CD4-positive, alpha-beta T cell (primary cell): ENCODE data around the gene KANSL1. TPM values are rescaled to one million over a fixed set of nuclear protein-coding genes. Genes with fewer than 3 reads are reported as not detected.

ENCODE experiments used
- ATAC-seq: fragments of 200-7000 bp; cut with Tn5 transposase; one replicate; pipeline ENCODE4 v1.10.0; 2022; ENCODE audit warnings: mild to moderate bottlenecking; ENCODE audit not compliant: poor library complexity
- CTCF ChIA-PET: fragments of 350-600 bp; sonication (Branson Sonifier 250); formaldehyde crosslinking; loops from one replicate; lab custom pipeline; 2021; ENCODE audit warnings: antibody characterized with exemption, inconsistent platforms; lab: Charles Lee
- POLR2A ChIA-PET: fragments of 350-600 bp; sonication (Branson Sonifier 250); formaldehyde crosslinking; loops from one replicate; lab custom pipeline; 2021; ENCODE audit warnings: antibody characterized with exemption, inconsistent platforms; lab: Charles Lee
- DNase-seq, 14 experiments: peaks; one replicate each; pipeline ENCODE4 v3.0.0-alpha.2; 2013 to 2020; ENCODE audit warnings: mixed read lengths in 2 of 14
- H3K27ac ChIP-seq, 2 donors: one replicate each; pipeline versions ENCODE4 v1.5.1 to v1.7.0; 2013; ENCODE audit warnings: low read length in 2 of 2, low read depth in 1 of 2, mild to moderate bottlenecking in 1 of 2
- H3K27me3 ChIP-seq, 2 experiments: 1 replicate in 1 of 2; 2 replicates in 1 of 2; pipeline versions ENCODE4 v1.6.1 to v1.7.0; 2013; ENCODE audit warnings: low read length in 2 of 2, control low read depth in 1 of 2, mild to moderate bottlenecking in 1 of 2, moderate library complexity in 1 of 2; ENCODE audit not compliant: insufficient read depth in 2 of 2, control insufficient read depth in 1 of 2
- H3K36me3 ChIP-seq: one replicate; pipeline ENCODE4 v1.6.1; 2013; ENCODE audit warnings: low read length, control low read depth; ENCODE audit not compliant: insufficient read depth
- H3K4me1 ChIP-seq: one replicate; pipeline ENCODE4 v1.6.1; 2013; ENCODE audit warnings: low read length, control low read depth; ENCODE audit not compliant: insufficient read depth
- H3K4me3 ChIP-seq: one replicate; pipeline ENCODE4 v1.5.1; 2013; ENCODE audit warnings: mild to moderate bottlenecking, low read length, moderate library complexity
- H3K9me3 ChIP-seq, 2 experiments: 1 replicate in 1 of 2; 2 replicates in 1 of 2; pipeline versions ENCODE4 v1.6.1 to v1.7.0; 2013; ENCODE audit warnings: low read length in 2 of 2, mild to moderate bottlenecking in 2 of 2, control low read depth in 1 of 2, moderate library complexity in 1 of 2; ENCODE audit not compliant: control insufficient read depth in 1 of 2, insufficient read depth in 1 of 2
- H3K27ac Mint-ChIP-seq: one replicate; pipeline ENCODE4 v1.8.0; 2020; ENCODE audit warnings: mixed read lengths
- H3K27me3 Mint-ChIP-seq: one replicate; pipeline ENCODE4 v1.8.0; 2021; ENCODE audit warnings: mixed read lengths
- H3K36me3 Mint-ChIP-seq: one replicate; pipeline ENCODE4 v1.8.0; 2021; ENCODE audit warnings: low read depth, mixed read lengths
- H3K4me1 Mint-ChIP-seq: one replicate; pipeline ENCODE4 v1.8.0; 2021; ENCODE audit warnings: low read depth, mixed read lengths
- H3K4me3 Mint-ChIP-seq: one replicate; pipeline ENCODE4 v1.8.0; 2020; ENCODE audit warnings: mild to moderate bottlenecking, mixed read lengths
- H3K9me3 Mint-ChIP-seq: one replicate; pipeline ENCODE4 v1.8.0; 2020; ENCODE audit warnings: mixed read lengths
- CTCF ChIP-seq: fragments of 200-600 bp; IDR thresholded peaks from one replicate; pipeline ENCODE4 v1.8.0; 2022; ENCODE audit warnings: antibody characterized with exemption, mild to moderate bottlenecking
- intact Hi-C, 2 experiments: fragments of 100-400 bp; cut with DNase I in 1 of 2; cut with micrococcal nuclease in 1 of 2; formaldehyde crosslinking; loops; one replicate each; pipeline versions ENCODE4 v1.15.1 to v1.9.0; 2023 to 2025; cut with DNase I, micrococcal nuclease
- total RNA-seq, 174 experiments: library from RNA in 2 of 174; stranded (reverse) in 2 of 174; gene quantifications; one replicate each; pipeline ENCODE4 v1.2.3 and lab custom pipeline; 2021 to 2026

The KANSL1 gene
- total RNA-seq, 2 experiments from 2014 or later, result 122 to 125 TPM

- H3K9me3 Mint-ChIP-seq, result no peaks in the 10 kb centered on the region
- ATAC-seq, result no peak
- H3K27ac Mint-ChIP-seq, result peak overlapping the region; percentile 21
- H3K9me3 ChIP-seq, result no peaks in the 10 kb centered on the region
- H3K4me3 Mint-ChIP-seq, result no peak overlapping the region
- ChIA-PET CTCF (interaction anchor here (0.8 to 1.1 kb wide), 2 partner anchors 8 to 27 kb away, joined by 3 read pairs; no protein-coding TSS in a partner anchor), POLR2A (interaction anchor here (1.5 kb wide), 1 partner anchor 108 kb away, joined by 6 read pairs; the partner anchor contains the start of gene KANSL1)
- H3K27ac ChIP-seq, result no peak overlapping the region
- H3K4me1 Mint-ChIP-seq, result peaks cover 89% of the 10 kb centered on the region
- H3K36me3 ChIP-seq, result peaks cover 41% of the 10 kb centered on the region
- H3K4me3 ChIP-seq, result no peak overlapping the region
- intact Hi-C loops, result no loop called here
- peaks cover 67% of the 10 kb centered on the region for H3K36me3 Mint-ChIP-seq
- no peak for DNase-seq
- TF ChIP-seq CTCF, result no peak
- H3K27me3 ChIP-seq, result no peaks in the 10 kb centered on the region
- H3K4me1 ChIP-seq, result peaks cover 12% of the 10 kb centered on the region
- no peaks in the 10 kb centered on the region for H3K27me3 Mint-ChIP-seq
Observed at GRCh38 chr17:46085522-46085921, 107.7 kb downstream of the KANSL1 start.

GRCh38 chr17:46082257-46082656, 111.0 kb downstream of the KANSL1 start:
- H3K36me3 Mint-ChIP-seq, result peaks cover 60% of the 10 kb centered on the region

GRCh38 chr17:46081018-46081320, 112.3 kb downstream of the KANSL1 start:
- Histone ChIP-seq H3K27ac (no peak overlapping the region), H3K4me3 (no peak overlapping the region), H3K27me3 (no peaks in the 10 kb centered on the region), H3K36me3 (peaks cover 30% of the 10 kb centered on the region), H3K4me1 (peaks cover 10% of the 10 kb centered on the region), H3K9me3 (no peaks in the 10 kb centered on the region)
- H3K9me3 Mint-ChIP-seq, result no peaks in the 10 kb centered on the region
- peaks cover 58% of the 10 kb centered on the region for H3K36me3 Mint-ChIP-seq
- TF ChIP-seq CTCF, result no peak
- CTCF ChIA-PET, result interaction anchor here (0.5 to 1.6 kb wide), 2 partner anchors 113 to 117 kb away, joined by 3 to 4 read pairs; no protein-coding TSS in a partner anchor
- POLR2A ChIA-PET, result no interaction called here
- DNase-seq, result no peak
- H3K4me3 Mint-ChIP-seq, result no peak overlapping the region
- peak overlapping the region; percentile 74 for H3K27ac Mint-ChIP-seq
- no peak for ATAC-seq
- H3K27me3 Mint-ChIP-seq, result no peaks in the 10 kb centered on the region
- peaks cover 77% of the 10 kb centered on the region for H3K4me1 Mint-ChIP-seq
- intact Hi-C loops, result no loop called here

More at GRCh38 chr17:46082257-46082656, 111.0 kb downstream of the KANSL1 start:
- Mint-ChIP-seq H3K27ac (peak overlapping the region; percentile 74), H3K4me1 (peaks cover 82% of the 10 kb centered on the region), H3K4me3 (no peak overlapping the region), H3K9me3 (no peaks in the 10 kb centered on the region), H3K27me3 (no peaks in the 10 kb centered on the region)
- H3K36me3 ChIP-seq, result peaks cover 41% of the 10 kb centered on the region
- no peak overlapping the region for H3K27ac ChIP-seq
- ChIA-PET POLR2A (no interaction called here), CTCF (interaction anchor here (1.3 kb wide), 1 partner anchor 105 kb away, joined by 3 read pairs; no protein-coding TSS in a partner anchor)
- no peak overlapping the region for H3K4me3 ChIP-seq
- no peaks in the 10 kb centered on the region for H3K27me3 ChIP-seq
- no peak for TF ChIP-seq CTCF
- H3K9me3 ChIP-seq, result no peaks in the 10 kb centered on the region
- ATAC-seq (no peak), DNase-seq (no peak)
- intact Hi-C loops, result no loop called here
- peaks cover 12% of the 10 kb centered on the region for H3K4me1 ChIP-seq
